GM23248 (cell line): Measurements from ENCODE around the gene MYO1G. TPM values are rescaled to one million over a fixed set of nuclear protein-coding genes. Genes with fewer than 3 reads are reported as not detected.

ENCODE experiments used
- DNase-seq: peaks from one replicate; pipeline ENCODE4 v3.0.0-alpha.2; 2015
- H2AFZ ChIP-seq: fragments of 200-600 bp; sonication (generic); 2 replicates; pipeline ENCODE4 v1.6.1; 2016; ENCODE audit warnings: antibody characterized with exemption
- H3F3A ChIP-seq: fragments of 200-600 bp; sonication (generic); 2 replicates; pipeline ENCODE4 v1.6.1; 2016; ENCODE audit warnings: mild to moderate bottlenecking, antibody characterized with exemption, mixed run types; ENCODE audit not compliant: insufficient read depth
- H3K27ac ChIP-seq: fragments of 200-600 bp; sonication (generic); 2 replicates; pipeline ENCODE4 v1.5.1; 2016; ENCODE audit warnings: mild to moderate bottlenecking
- H3K27me3 ChIP-seq: fragments of 200-600 bp; sonication (generic); replicated peaks from 2 replicates; pipeline ENCODE4 v1.6.1; 2016; ENCODE audit warnings: mild to moderate bottlenecking; ENCODE audit not compliant: insufficient read depth
- H3K36me3 ChIP-seq: fragments of 200-600 bp; sonication (generic); 2 replicates; pipeline ENCODE4 v1.6.1; 2016; ENCODE audit warnings: low read depth, mild to moderate bottlenecking
- H3K4me1 ChIP-seq: fragments of 200-600 bp; sonication (generic); 2 replicates; pipeline ENCODE4 v1.6.1; 2016; ENCODE audit warnings: mild to moderate bottlenecking; ENCODE audit not compliant: insufficient read depth
- H3K4me2 ChIP-seq: fragments of 200-600 bp; sonication (generic); one replicate; pipeline ENCODE4 v1.6.1; 2016; ENCODE audit warnings: mild to moderate bottlenecking; ENCODE audit not compliant: unreplicated experiment
- H3K4me3 ChIP-seq: fragments of 200-600 bp; sonication (generic); 2 replicates; pipeline ENCODE4 v1.5.1; 2016; ENCODE audit warnings: mild to moderate bottlenecking
- H3K79me2 ChIP-seq: fragments of 200-600 bp; sonication (generic); 2 replicates; pipeline ENCODE4 v1.6.1; 2016; ENCODE audit warnings: mild to moderate bottlenecking; ENCODE audit not compliant: insufficient read depth
- H3K9ac ChIP-seq: fragments of 200-600 bp; sonication (generic); 2 replicates; pipeline ENCODE4 v1.6.1; 2016; ENCODE audit warnings: mild to moderate bottlenecking
- H3K9me2 ChIP-seq: fragments of 200-600 bp; sonication (generic); 2 replicates; pipeline ENCODE4 v1.6.1; 2016; ENCODE audit warnings: mixed run types, mild to moderate bottlenecking, moderate library complexity; ENCODE audit not compliant: insufficient read depth
- H3K9me3 ChIP-seq: fragments of 200-600 bp; sonication (generic); one replicate; pipeline ENCODE4 v1.6.1; 2017; ENCODE audit warnings: low read depth
- H4K20me1 ChIP-seq: fragments of 200-600 bp; sonication (generic); 2 replicates; pipeline ENCODE4 v1.6.0; 2016; ENCODE audit not compliant: insufficient read depth
- EZH2 ChIP-seq: fragments of 200-600 bp; sonication (generic); IDR thresholded peaks from 2 replicates; pipeline ENCODE4 v1.6.1; 2018; ENCODE audit warnings: antibody characterized with exemption, mild to moderate bottlenecking; ENCODE audit not compliant: insufficient read depth, poor library complexity, severe bottlenecking
- EZH2phosphoT487 ChIP-seq: fragments of 200-600 bp; sonication (generic); IDR thresholded peaks from 2 replicates; pipeline ENCODE4 v1.6.1; 2018; ENCODE audit warnings: antibody characterized with exemption, moderate library complexity, mild to moderate bottlenecking, low read depth; ENCODE audit not compliant: insufficient read depth
- WGBS, 2 experiments: methylation state at CpG; one replicate each; pipeline ENCODE4 v1.1.6; 2015 to 2017; ENCODE audit warnings: low lambda C conversion rate in 2 of 2, low coverage in 1 of 2; ENCODE audit errors: missing lambda C conversion rate in 2 of 2; 5-methylcytosine and 5-hydroxymethylcytosine counted together
- in situ Hi-C: fragments of 300-500 bp; cut with MboI; formaldehyde crosslinking; loops from 2 replicates; pipeline ENCODE4 v1.15.0; 2020
- polyA plus RNA-seq: library from polyadenylated mRNA; unstranded; fragments of >200 nt; fragmentation: Nextera tagmentation; extraction: Ambion mirVana; gene quantifications from 2 replicates; pipeline ENCODE4 v1.2.1, GENCODE V29; 2016
- total RNA-seq: library from RNA; depleted of rRNA; stranded (reverse); fragments of >200 nt; shearing (Covaris generic); gene quantifications from 2 replicates; pipeline ENCODE4 v1.2.3, GENCODE V29; 2014

The MYO1G gene
- total and polyA plus RNA-seq, 2 experiments from 2014 or later: not detected

DNA sequence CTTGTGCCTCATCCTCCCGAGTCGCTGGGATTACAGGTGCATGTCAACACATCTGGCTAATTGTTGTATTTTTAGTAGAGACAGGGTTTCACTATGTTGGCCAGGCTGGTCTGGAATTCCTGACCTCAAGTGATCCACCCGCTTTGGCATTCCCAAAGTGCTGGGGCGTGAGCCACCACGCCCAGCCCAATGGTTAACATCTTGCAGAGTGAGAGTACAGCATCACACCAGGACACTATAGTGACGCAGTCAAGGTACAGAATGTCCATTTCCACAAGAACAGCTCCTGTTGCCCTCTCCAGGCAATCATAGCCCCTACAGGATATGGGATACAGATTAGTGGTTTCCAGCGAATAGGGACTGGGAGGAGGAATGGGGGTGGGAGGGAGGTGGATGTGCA is 34.0 kb downstream of the MYO1G start:
- no peak overlapping the region for H3K4me3 ChIP-seq
- H3K27me3 ChIP-seq: 0 out of 2 replicates have a peak, but pooled peaks cover 7% of the 10 kb centered on the region
- no peak for DNase-seq
- H3K79me2 ChIP-seq: no peaks in the 10 kb centered on the region
- no peaks in the 10 kb centered on the region for H3F3A ChIP-seq
- in situ Hi-C loops: no loop called here
- no peak for TF ChIP-seq EZH2phosphoT487
- no peak for TF ChIP-seq EZH2
- no peaks in the 10 kb centered on the region for H3K4me1 ChIP-seq
- no peaks in the 10 kb centered on the region for H4K20me1 ChIP-seq
- no peak overlapping the region for H3K27ac ChIP-seq
- no peak overlapping the region for H3K4me2 ChIP-seq
- no peak overlapping the region for H2AFZ ChIP-seq
- H3K9ac ChIP-seq: no peak overlapping the region
- 72 to 77% methylated on average over 7 of the region's 7 CpGs for WGBS, 2 experiments
- no peaks in the 10 kb centered on the region for H3K9me2 ChIP-seq
- no peaks in the 10 kb centered on the region for H3K36me3 ChIP-seq
- H3K9me3 ChIP-seq: no peaks in the 10 kb centered on the region

DNA sequence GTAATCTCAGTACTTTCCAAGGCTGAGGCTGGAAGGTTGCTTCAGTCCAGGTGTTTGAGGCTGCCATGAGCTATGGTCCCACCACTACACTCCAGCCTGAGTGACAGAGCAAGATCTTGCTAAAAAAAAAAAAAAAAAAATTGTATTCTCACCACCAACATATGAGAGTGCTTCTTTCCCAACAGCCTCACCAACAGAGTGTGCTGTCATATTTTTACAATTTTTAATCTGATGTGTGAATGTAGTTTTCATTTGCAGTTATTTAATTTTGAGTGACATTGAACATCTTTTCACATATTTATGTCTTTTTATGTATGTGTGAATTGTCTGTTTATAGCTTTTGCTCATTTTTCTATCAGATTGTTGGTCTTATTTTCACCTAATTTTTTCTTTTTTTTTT is 35.2 kb downstream of the MYO1G start:
- in situ Hi-C loops: no loop called here
- no peaks in the 10 kb centered on the region for H3K79me2 ChIP-seq
- no peaks in the 10 kb centered on the region for H3F3A ChIP-seq
- no peaks in the 10 kb centered on the region for H3K36me3 ChIP-seq
- H3K9ac ChIP-seq: no peak overlapping the region
- no peak for DNase-seq
- TF ChIP-seq EZH2: no peak
- no peak for TF ChIP-seq EZH2phosphoT487
- H4K20me1 ChIP-seq: no peaks in the 10 kb centered on the region
- H3K4me2 ChIP-seq: no peak overlapping the region
- no peaks in the 10 kb centered on the region for H3K9me2 ChIP-seq
- H3K27ac ChIP-seq: no peak overlapping the region
- no peak overlapping the region for H2AFZ ChIP-seq
- no peak overlapping the region for H3K4me3 ChIP-seq
- H3K27me3 ChIP-seq: peaks cover 12% of the 10 kb centered on the region; the same call in 1 of the 2 replicates
- H3K4me1 ChIP-seq: no peaks in the 10 kb centered on the region
- no peaks in the 10 kb centered on the region for H3K9me3 ChIP-seq

DNA sequence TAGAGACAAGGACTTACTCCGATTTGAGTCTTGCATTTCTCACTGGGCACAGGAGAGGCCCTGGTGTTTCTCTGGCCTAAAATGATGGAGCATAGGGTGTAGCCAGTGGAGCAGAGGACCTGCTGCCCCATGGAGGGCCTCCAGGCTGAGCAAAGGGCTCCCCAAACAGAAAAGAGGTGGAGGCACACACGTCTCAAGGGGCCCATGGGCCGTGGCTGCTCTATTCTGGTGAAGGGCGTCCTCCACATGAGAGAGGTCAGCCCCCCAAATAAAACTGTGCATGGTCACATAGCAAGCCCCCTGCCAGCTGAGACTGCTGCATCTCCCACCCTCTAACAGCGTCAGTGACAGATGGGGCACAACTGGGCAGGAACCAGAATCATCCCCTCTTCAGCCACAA is 41.4 kb downstream of the MYO1G start:
- H3K4me2 ChIP-seq: no peak overlapping the region
- H3K9me2 ChIP-seq: no peaks in the 10 kb centered on the region
- no peaks in the 10 kb centered on the region for H3K4me1 ChIP-seq
- no peaks in the 10 kb centered on the region for H3K9me3 ChIP-seq
- H3F3A ChIP-seq: no peaks in the 10 kb centered on the region
- H4K20me1 ChIP-seq: no peaks in the 10 kb centered on the region
- TF ChIP-seq EZH2phosphoT487 (no peak), EZH2 (no peak)
- no peak overlapping the region for H3K4me3 ChIP-seq
- no peak overlapping the region for H3K27ac ChIP-seq
- in situ Hi-C loops: no loop called here
- WGBS, 2 experiments: 16 to 18% methylated on average over 5 of the region's 5 CpGs
- H3K27me3 ChIP-seq: peaks cover 29% of the 10 kb centered on the region
- no peak overlapping the region for H2AFZ ChIP-seq
- no peak overlapping the region for H3K9ac ChIP-seq
- H3K36me3 ChIP-seq: no peaks in the 10 kb centered on the region
- DNase-seq: no peak
- H3K79me2 ChIP-seq: no peaks in the 10 kb centered on the region

- in situ Hi-C loops: no loop called here
- H3K9me3 ChIP-seq: no peaks in the 10 kb centered on the region
- H3K27ac ChIP-seq: no peak overlapping the region
- no peak for TF ChIP-seq EZH2phosphoT487
- no peak for TF ChIP-seq EZH2
- H3K79me2 ChIP-seq: no peaks in the 10 kb centered on the region
- DNase-seq: no peak
- H3K27me3 ChIP-seq: peaks cover 29% of the 10 kb centered on the region
- H4K20me1 ChIP-seq: no peaks in the 10 kb centered on the region
- no peaks in the 10 kb centered on the region for H3K4me1 ChIP-seq
- 36 to 48% methylated on average over 5 of the region's 5 CpGs for WGBS, 2 experiments
- H3K9ac ChIP-seq: no peak overlapping the region
- H3K4me2 ChIP-seq: no peak overlapping the region
- H2AFZ ChIP-seq: no peak overlapping the region
- no peak overlapping the region for H3K4me3 ChIP-seq
- no peaks in the 10 kb centered on the region for H3K36me3 ChIP-seq
- no peaks in the 10 kb centered on the region for H3F3A ChIP-seq
- no peaks in the 10 kb centered on the region for H3K9me2 ChIP-seq
Observed at GRCh38 chr7:44936322-44936721, 42.5 kb downstream of the MYO1G start.

GRCh38 chr7:44935583-44935982 is 43.2 kb downstream of the MYO1G start:
- Histone ChIP-seq H3K36me3 (no peaks in the 10 kb centered on the region), H3K27me3 (peaks cover 29% of the 10 kb centered on the region), H3K79me2 (no peaks in the 10 kb centered on the region), H3K27ac (no peak overlapping the region), H4K20me1 (no peaks in the 10 kb centered on the region), H3F3A (no peaks in the 10 kb centered on the region), H2AFZ (no peak overlapping the region), H3K4me1 (no peaks in the 10 kb centered on the region), H3K9me2 (no peaks in the 10 kb centered on the region), H3K4me2 (no peak overlapping the region), H3K4me3 (no peak overlapping the region), H3K9ac (no peak overlapping the region), H3K9me3 (no peaks in the 10 kb centered on the region)
- in situ Hi-C loops: no loop called here
- TF ChIP-seq EZH2phosphoT487 (no peak), EZH2 (no peak)
- no peak for DNase-seq
- 29 to 37% methylated on average over 4 of the region's 4 CpGs for WGBS, 2 experiments
